DND-41 (cell line): ENCODE measurements around the gene DEGS1.

Experiments
- EZH2 ChIP-seq: IDR thresholded peaks from 3 replicates; pipeline ENCODE4 v1.6.1; 2012; ENCODE audit warnings: borderline replicate concordance, low read depth, mild to moderate bottlenecking, moderate library complexity, low read length, inconsistent platforms; ENCODE audit not compliant: severe bottlenecking
- TF ChIP-seq, protein P1 (sequence below): IDR thresholded peaks from 2 replicates; pipeline ENCODE4 v1.5.1; 2012; ENCODE audit warnings: borderline replicate concordance, low read length, moderate library complexity, mild to moderate bottlenecking; ENCODE audit not compliant: poor library complexity, severe bottlenecking; ENCODE audit errors: extremely low read depth

DNA sequence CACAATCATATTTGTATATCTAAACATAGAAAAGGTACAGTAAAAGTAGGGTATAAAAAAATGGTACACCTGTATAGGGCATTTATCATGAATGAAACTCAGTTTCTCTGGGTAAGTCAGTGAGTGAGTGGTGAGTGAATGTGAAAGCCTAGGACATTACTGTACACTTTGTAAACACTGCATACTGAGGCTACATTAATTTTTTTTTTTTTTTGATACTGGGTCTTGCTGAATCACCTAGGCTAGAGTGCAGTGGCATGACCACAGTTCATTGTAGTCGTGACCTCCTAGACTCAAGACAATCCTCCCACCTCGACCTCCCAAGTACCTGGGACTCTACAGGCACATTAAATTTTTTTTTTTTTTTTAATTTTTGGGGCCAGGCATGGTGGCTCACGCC lies 41.3 kb upstream of the DEGS1 start:
- TF ChIP-seq, protein P1, sequence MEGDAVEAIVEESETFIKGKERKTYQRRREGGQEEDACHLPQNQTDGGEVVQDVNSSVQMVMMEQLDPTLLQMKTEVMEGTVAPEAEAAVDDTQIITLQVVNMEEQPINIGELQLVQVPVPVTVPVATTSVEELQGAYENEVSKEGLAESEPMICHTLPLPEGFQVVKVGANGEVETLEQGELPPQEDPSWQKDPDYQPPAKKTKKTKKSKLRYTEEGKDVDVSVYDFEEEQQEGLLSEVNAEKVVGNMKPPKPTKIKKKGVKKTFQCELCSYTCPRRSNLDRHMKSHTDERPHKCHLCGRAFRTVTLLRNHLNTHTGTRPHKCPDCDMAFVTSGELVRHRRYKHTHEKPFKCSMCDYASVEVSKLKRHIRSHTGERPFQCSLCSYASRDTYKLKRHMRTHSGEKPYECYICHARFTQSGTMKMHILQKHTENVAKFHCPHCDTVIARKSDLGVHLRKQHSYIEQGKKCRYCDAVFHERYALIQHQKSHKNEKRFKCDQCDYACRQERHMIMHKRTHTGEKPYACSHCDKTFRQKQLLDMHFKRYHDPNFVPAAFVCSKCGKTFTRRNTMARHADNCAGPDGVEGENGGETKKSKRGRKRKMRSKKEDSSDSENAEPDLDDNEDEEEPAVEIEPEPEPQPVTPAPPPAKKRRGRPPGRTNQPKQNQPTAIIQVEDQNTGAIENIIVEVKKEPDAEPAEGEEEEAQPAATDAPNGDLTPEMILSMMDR: no peak
- no peak for TF ChIP-seq EZH2
